ENCODE data around the gene MIPEP.

Gene MIPEP

GRCh38 chr13:23722726-23723453 lies 166.3 kb downstream of the MIPEP start:
- Histone ChIP-seq H3K4me1 (ENCODE audit: insufficient read depth, low read length, severe bottlenecking) (no peaks in the 10 kb centered on the region), H3K4me3 (ENCODE audit: low read depth, low read length, poor library complexity, severe bottlenecking) (no peak overlapping the region), H3K36me3 (ENCODE audit: insufficient read depth, low read length) (no peaks in the 10 kb centered on the region), H3K9me3 (ENCODE audit: low read length) (no peaks in the 10 kb centered on the region), H4K20me1 (ENCODE audit: insufficient read depth, low read length) (no peaks in the 10 kb centered on the region), H2AFZ (ENCODE audit: low read length) (no peak overlapping the region), H3K4me2 (ENCODE audit: low read length) (no peak overlapping the region), H3F3A (ENCODE audit: insufficient read depth, low read length) (no peaks in the 10 kb centered on the region), H3K27ac (ENCODE audit: low read depth, low read length, poor library complexity, severe bottlenecking) (no peak overlapping the region), H3K79me2 (ENCODE audit: insufficient read depth, low read length) (no peaks in the 10 kb centered on the region), H3K27me3 (ENCODE audit: insufficient read depth, low read length) (no peaks in the 10 kb centered on the region), H3K9me2 (ENCODE audit: low read depth, low read length) (no peaks in the 10 kb centered on the region), H3K9ac (ENCODE audit: low read length) (no peak overlapping the region)
- TF ChIP-seq EZH2 (IDR thresholded peaks at IDR 0.05; ENCODE audit: borderline replicate concordance, low read length): no peak
- no peak for TF ChIP-seq CTCF (IDR thresholded peaks at IDR 0.05; ENCODE audit: low read length)

- H3K9me3 ChIP-seq (ENCODE audit: low read length): no peaks in the 10 kb centered on the region
- H3K36me3 ChIP-seq (ENCODE audit: insufficient read depth, low read length): no peaks in the 10 kb centered on the region
- no peak overlapping the region for H2AFZ ChIP-seq (ENCODE audit: low read length)
- no peaks in the 10 kb centered on the region for H3K4me1 ChIP-seq (ENCODE audit: insufficient read depth, low read length, severe bottlenecking)
- no peak overlapping the region for H3K27ac ChIP-seq (ENCODE audit: low read depth, low read length, poor library complexity, severe bottlenecking)
- no peaks in the 10 kb centered on the region for H3K79me2 ChIP-seq (ENCODE audit: insufficient read depth, low read length)
- no peaks in the 10 kb centered on the region for H3F3A ChIP-seq (ENCODE audit: insufficient read depth, low read length)
- TF ChIP-seq CTCF (IDR thresholded peaks at IDR 0.05; ENCODE audit: low read length) (no peak), EZH2 (IDR thresholded peaks at IDR 0.05; ENCODE audit: borderline replicate concordance, low read length) (no peak)
- no peak overlapping the region for H3K4me2 ChIP-seq (ENCODE audit: low read length)
- H3K4me3 ChIP-seq (ENCODE audit: low read depth, low read length, poor library complexity, severe bottlenecking): no peak overlapping the region
- H4K20me1 ChIP-seq (ENCODE audit: insufficient read depth, low read length): no peaks in the 10 kb centered on the region
- no peaks in the 10 kb centered on the region for H3K9me2 ChIP-seq (ENCODE audit: low read depth, low read length)
- H3K9ac ChIP-seq (ENCODE audit: low read length): no peak overlapping the region
- H3K27me3 ChIP-seq (ENCODE audit: insufficient read depth, low read length): no peaks in the 10 kb centered on the region
Measured at GRCh38 chr13:23718996-23719395, 170.2 kb downstream of the MIPEP start.

- Histone ChIP-seq H4K20me1 (ENCODE audit: insufficient read depth, low read length) (no peaks in the 10 kb centered on the region), H3K4me3 (ENCODE audit: low read depth, low read length, poor library complexity, severe bottlenecking) (no peak overlapping the region), H3K79me2 (ENCODE audit: insufficient read depth, low read length) (no peaks in the 10 kb centered on the region), H3K27me3 (ENCODE audit: insufficient read depth, low read length) (no peaks in the 10 kb centered on the region), H3K4me2 (ENCODE audit: low read length) (no peak overlapping the region), H2AFZ (ENCODE audit: low read length) (no peak overlapping the region), H3F3A (ENCODE audit: insufficient read depth, low read length) (no peaks in the 10 kb centered on the region), H3K9me2 (ENCODE audit: low read depth, low read length) (no peaks in the 10 kb centered on the region), H3K27ac (ENCODE audit: low read depth, low read length, poor library complexity, severe bottlenecking) (no peak overlapping the region), H3K9me3 (ENCODE audit: low read length) (no peaks in the 10 kb centered on the region), H3K36me3 (ENCODE audit: insufficient read depth, low read length) (no peaks in the 10 kb centered on the region), H3K4me1 (ENCODE audit: insufficient read depth, low read length, severe bottlenecking) (no peaks in the 10 kb centered on the region), H3K9ac (ENCODE audit: low read length) (no peak overlapping the region)
- TF ChIP-seq EZH2 (IDR thresholded peaks at IDR 0.05; ENCODE audit: borderline replicate concordance, low read length) (no peak), CTCF (IDR thresholded peaks at IDR 0.05; ENCODE audit: low read length) (no peak)
Measured at GRCh38 chr13:23716401-23716800, 172.8 kb downstream of the MIPEP start.

Measured in OCI-LY1 (cell line).